Panc1 (cell line): Measurements from ENCODE around the gene PKD1. TPM values are rescaled to one million over a fixed set of nuclear protein-coding genes. Genes with fewer than 3 reads are reported as not detected.

ENCODE experiments used
- ATAC-seq: fragments of 200-7000 bp; cut with Tn5 transposase; 2 replicates; pipeline ENCODE4 v1.9.1; 2020; ENCODE audit warnings: mild to moderate bottlenecking, moderate library complexity
- BruUV-seq: library from RNA; stranded (reverse); fragments of 400-500 nt; replicated peaks from 2 replicates; lab custom pipeline; 2021; lab: Mats Ljungman, UMichigan
- CTCF ChIA-PET: fragments of 300-600 bp; sonication (Branson Sonifier 250); formaldehyde crosslinking; loops from one replicate; lab custom pipeline; 2022; ENCODE audit warnings: antibody characterized with exemption; lab: Charles Lee
- POLR2A ChIA-PET: fragments of 300-600 bp; sonication (Branson Sonifier 250); formaldehyde crosslinking; loops from one replicate; lab custom pipeline; 2022; ENCODE audit warnings: antibody characterized with exemption; lab: Charles Lee
- DNase-seq: peaks from one replicate; pipeline ENCODE4 v3.0.0-alpha.2; 2010; ENCODE audit warnings: low read depth, low spot score
- H3K27ac ChIP-seq: 2 replicates; pipeline ENCODE4 v1.5.1; 2011; ENCODE audit warnings: mild to moderate bottlenecking, low read length, inconsistent platforms
- H3K27me3 ChIP-seq: fragments of 200-500 bp; sonication (Bioruptor generic); 2 replicates; pipeline ENCODE4 v1.6.0; 2014; ENCODE audit warnings: low read length, inconsistent platforms; ENCODE audit not compliant: control insufficient read depth, insufficient read depth
- H3K36me3 ChIP-seq: fragments of 200-500 bp; sonication (Bioruptor generic); 2 replicates; pipeline ENCODE4 v1.5.1; 2014; ENCODE audit warnings: inconsistent platforms, mild to moderate bottlenecking, low read length, moderate library complexity; ENCODE audit not compliant: control insufficient read depth, insufficient read depth
- H3K4me1 ChIP-seq: 2 replicates; pipeline ENCODE4 v1.5.1; 2011; ENCODE audit warnings: inconsistent platforms, mild to moderate bottlenecking, low read length, moderate library complexity; ENCODE audit not compliant: control insufficient read depth, insufficient read depth
- H3K4me3 ChIP-seq, 2 experiments: 2 replicates each; pipeline ENCODE4 v1.5.1; 2011 to 2012; ENCODE audit warnings: low read depth in 2 of 2, low read length in 2 of 2, mild to moderate bottlenecking in 2 of 2, inconsistent platforms in 1 of 2, moderate library complexity in 1 of 2
- H3K9me3 ChIP-seq: fragments of 200-500 bp; sonication (Bioruptor generic); 2 replicates; pipeline ENCODE4 v1.5.1; 2014; ENCODE audit warnings: low read depth, mild to moderate bottlenecking, inconsistent platforms, low read length, moderate library complexity; ENCODE audit not compliant: control insufficient read depth, insufficient read depth
- CTCF ChIP-seq: fragments of 450-650 bp; IDR thresholded peaks from 2 replicates; pipeline ENCODE4 v1.5.1; 2017; ENCODE audit warnings: mild to moderate bottlenecking
- POLR2AphosphoS5 ChIP-seq: IDR thresholded peaks from 2 replicates; pipeline ENCODE4 v1.6.1; 2012; ENCODE audit warnings: mild to moderate bottlenecking, low read depth, low read length, moderate library complexity
- REST ChIP-seq, 2 experiments: IDR thresholded peaks; 2 replicates each; pipeline ENCODE4 v1.6.1; 2011 to 2012; ENCODE audit warnings: low read depth in 2 of 2, control low read depth in 1 of 2, low read length in 1 of 2, mild to moderate bottlenecking in 1 of 2, moderate library complexity in 1 of 2; ENCODE audit not compliant: insufficient read depth in 1 of 2
- SIN3A ChIP-seq: IDR thresholded peaks from 2 replicates; pipeline ENCODE4 v1.6.1; 2012; ENCODE audit warnings: low read depth, mild to moderate bottlenecking, low read length, moderate library complexity, borderline replicate concordance; ENCODE audit not compliant: insufficient read depth
- TCF7L2 ChIP-seq: IDR thresholded peaks from 2 replicates; pipeline ENCODE4 v1.6.1; 2011; ENCODE audit warnings: mild to moderate bottlenecking, low read depth, low read length, inconsistent platforms
- in situ Hi-C: cut with HindIII; loops from 2 replicates; pipeline ENCODE4 v1.10.0; 2016; ENCODE audit warnings: low sequenced_read_pairs, low pct_unique_long_range_greater_than_20kb
- intact Hi-C: fragments of 100-400 bp; cut with micrococcal nuclease; formaldehyde crosslinking; loops from one replicate; pipeline ENCODE4 v1.10.0; 2022; ENCODE audit not compliant: unreplicated experiment
- total RNA-seq: library from RNA; stranded (reverse); gene quantifications from one replicate; pipeline ENCODE4 v1.2.1, GENCODE V29; 2021; ENCODE audit not compliant: unreplicated experiment

The PKD1 gene
- total RNA-seq, 1 experiment from 2014 or later, result 279 TPM

GRCh38 chr16:2162676-2163118 lies 27.0 kb upstream of the PKD1 start:
- Histone ChIP-seq H3K4me3 (no peak overlapping the region), H3K27ac (no peak overlapping the region), H3K27me3 (no peaks in the 10 kb centered on the region), H3K36me3 (peaks cover 3% of the 10 kb centered on the region; the same call in 1 of the 2 replicates), H3K4me1 (peaks cover 24% of the 10 kb centered on the region), H3K9me3 (no peaks in the 10 kb centered on the region)
- CTCF ChIA-PET, result no interaction called here
- no peak for ATAC-seq
- in situ Hi-C loops (no loop called here), intact Hi-C loops (no loop called here)
- DNase-seq, result no peak
- no TSS peak for BruUV-seq
- no peak for TF ChIP-seq POLR2AphosphoS5
- no peak for TF ChIP-seq SIN3A
- TF ChIP-seq CTCF, result no peak
- no peak for TF ChIP-seq TCF7L2
- no peak for TF ChIP-seq REST (IDR thresholded peaks at IDR 0.05; ENCODE audit: insufficient read depth in 1 of 2, low read depth in 2 of 2, low read length in 1 of 2)
- POLR2A ChIA-PET, result interaction anchor here (0.6 kb wide), 1 partner anchor 15 kb away, joined by 3 read pairs; no protein-coding TSS in a partner anchor

GRCh38 chr16:2161911-2162310 lies 26.2 kb upstream of the PKD1 start:
- Histone ChIP-seq H3K4me1 (peaks cover 32% of the 10 kb centered on the region), H3K9me3 (no peaks in the 10 kb centered on the region), H3K27me3 (no peaks in the 10 kb centered on the region), H3K36me3 (peaks cover 3% of the 10 kb centered on the region; the same call in 1 of the 2 replicates), H3K27ac (no peak overlapping the region), H3K4me3 (no peak overlapping the region)
- CTCF ChIA-PET, result no interaction called here
- TF ChIP-seq POLR2AphosphoS5 (no peak), TCF7L2 (no peak), SIN3A (no peak)
- in situ Hi-C loops (no loop called here), intact Hi-C loops (no loop called here)
- POLR2A ChIA-PET, result no interaction called here
- BruUV-seq, result no TSS peak
- ATAC-seq (no peak), DNase-seq (no peak)

GRCh38 chr16:2160915-2161551 lies 25.3 kb upstream of the PKD1 start:
- TF ChIP-seq CTCF (no peak), REST (IDR thresholded peaks at IDR 0.05; ENCODE audit: insufficient read depth in 1 of 2, low read depth in 2 of 2, low read length in 1 of 2) (no peak), POLR2AphosphoS5 (no peak), SIN3A (no peak), TCF7L2 (no peak)
- Histone ChIP-seq H3K27me3 (no peaks in the 10 kb centered on the region), H3K36me3 (no peaks in the 10 kb centered on the region; the same call in 1 of the 2 replicates), H3K9me3 (no peaks in the 10 kb centered on the region), H3K4me1 (peaks cover 34% of the 10 kb centered on the region), H3K27ac (no peak overlapping the region; the same call in 1 of the 2 replicates), H3K4me3 (no peak overlapping the region)
- CTCF ChIA-PET, result no interaction called here
- intact Hi-C loops, result no loop called here
- POLR2A ChIA-PET, result no interaction called here
- no peak for DNase-seq
- in situ Hi-C loops, result no loop called here
- ATAC-seq, result no peak
- no TSS peak for BruUV-seq
